Uterus (tissue), 2 donors: ENCODE results near the gene GPR78.

Source experiments
- POLR2A ChIP-seq, 2 donors: fragments of 450-650 bp; IDR thresholded peaks; one replicate each; pipeline ENCODE4 v1.6.1; 2016; ENCODE audit warnings: antibody characterized with exemption in 2 of 2, mild to moderate bottlenecking in 1 of 2, moderate library complexity in 1 of 2
- TF ChIP-seq, protein P1 (sequence below), 4 experiments: fragments of 200-600 bp in 2 of 4; fragments of 450-650 bp in 2 of 4; sonication (generic) in 2 of 4; IDR thresholded peaks; one replicate each; pipeline ENCODE4 v1.5.1; 2016 to 2019; ENCODE audit warnings: antibody characterized with exemption in 4 of 4, mild to moderate bottlenecking in 2 of 4, moderate library complexity in 1 of 4

DNA sequence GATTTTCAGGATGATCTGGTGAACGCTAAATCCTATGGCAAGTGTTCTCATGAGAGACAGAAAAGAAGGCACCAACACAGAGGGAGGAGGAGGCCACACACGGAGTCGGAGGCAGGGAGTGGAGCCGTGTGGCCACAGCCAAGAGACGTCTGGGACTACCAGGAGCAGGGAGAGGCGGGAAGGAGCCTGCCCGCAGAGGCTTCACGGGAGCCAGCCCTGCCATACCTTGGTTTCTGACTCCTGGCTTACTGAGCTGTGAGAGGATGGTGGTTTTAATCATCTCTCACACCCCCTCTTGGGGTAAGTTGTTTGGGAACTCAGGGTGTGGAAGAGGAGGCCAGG is 33.5 kb upstream of the GPR78 start:
- TF ChIP-seq, protein P1, sequence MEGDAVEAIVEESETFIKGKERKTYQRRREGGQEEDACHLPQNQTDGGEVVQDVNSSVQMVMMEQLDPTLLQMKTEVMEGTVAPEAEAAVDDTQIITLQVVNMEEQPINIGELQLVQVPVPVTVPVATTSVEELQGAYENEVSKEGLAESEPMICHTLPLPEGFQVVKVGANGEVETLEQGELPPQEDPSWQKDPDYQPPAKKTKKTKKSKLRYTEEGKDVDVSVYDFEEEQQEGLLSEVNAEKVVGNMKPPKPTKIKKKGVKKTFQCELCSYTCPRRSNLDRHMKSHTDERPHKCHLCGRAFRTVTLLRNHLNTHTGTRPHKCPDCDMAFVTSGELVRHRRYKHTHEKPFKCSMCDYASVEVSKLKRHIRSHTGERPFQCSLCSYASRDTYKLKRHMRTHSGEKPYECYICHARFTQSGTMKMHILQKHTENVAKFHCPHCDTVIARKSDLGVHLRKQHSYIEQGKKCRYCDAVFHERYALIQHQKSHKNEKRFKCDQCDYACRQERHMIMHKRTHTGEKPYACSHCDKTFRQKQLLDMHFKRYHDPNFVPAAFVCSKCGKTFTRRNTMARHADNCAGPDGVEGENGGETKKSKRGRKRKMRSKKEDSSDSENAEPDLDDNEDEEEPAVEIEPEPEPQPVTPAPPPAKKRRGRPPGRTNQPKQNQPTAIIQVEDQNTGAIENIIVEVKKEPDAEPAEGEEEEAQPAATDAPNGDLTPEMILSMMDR (IDR thresholded peaks at IDR 0.05), result no peak
- no peak for TF ChIP-seq POLR2A (IDR thresholded peaks at IDR 0.05)
